Right lobe of liver (tissue), 4 donors: Measurements from ENCODE around the gene TGFB1I1.

Source experiments
- POLR2A ChIP-seq: fragments of 450-650 bp; IDR thresholded peaks from one replicate; pipeline ENCODE4 v1.6.1; 2017; ENCODE audit warnings: antibody characterized with exemption, mild to moderate bottlenecking
- TF ChIP-seq, protein P1 (sequence below), 4 donors: fragments of 200-600 bp in 3 of 4; fragments of 450-650 bp in 1 of 4; IDR thresholded peaks; one replicate each; pipeline versions ENCODE4 v1.5.1 to v1.8.0; 2016 to 2022; ENCODE audit warnings: antibody characterized with exemption in 4 of 4, mild to moderate bottlenecking in 2 of 4
- donor health status: DM: no; HTN: no; CAD: no.
- donor health status: DM: no; HTN: no; CAD: no.
- donor health status: DM: no; HTN: yes; CAD: no.

GRCh38 chr16:31464348-31464769, 7.6 kb upstream of the TGFB1I1 start:
- TF ChIP-seq, protein P1, sequence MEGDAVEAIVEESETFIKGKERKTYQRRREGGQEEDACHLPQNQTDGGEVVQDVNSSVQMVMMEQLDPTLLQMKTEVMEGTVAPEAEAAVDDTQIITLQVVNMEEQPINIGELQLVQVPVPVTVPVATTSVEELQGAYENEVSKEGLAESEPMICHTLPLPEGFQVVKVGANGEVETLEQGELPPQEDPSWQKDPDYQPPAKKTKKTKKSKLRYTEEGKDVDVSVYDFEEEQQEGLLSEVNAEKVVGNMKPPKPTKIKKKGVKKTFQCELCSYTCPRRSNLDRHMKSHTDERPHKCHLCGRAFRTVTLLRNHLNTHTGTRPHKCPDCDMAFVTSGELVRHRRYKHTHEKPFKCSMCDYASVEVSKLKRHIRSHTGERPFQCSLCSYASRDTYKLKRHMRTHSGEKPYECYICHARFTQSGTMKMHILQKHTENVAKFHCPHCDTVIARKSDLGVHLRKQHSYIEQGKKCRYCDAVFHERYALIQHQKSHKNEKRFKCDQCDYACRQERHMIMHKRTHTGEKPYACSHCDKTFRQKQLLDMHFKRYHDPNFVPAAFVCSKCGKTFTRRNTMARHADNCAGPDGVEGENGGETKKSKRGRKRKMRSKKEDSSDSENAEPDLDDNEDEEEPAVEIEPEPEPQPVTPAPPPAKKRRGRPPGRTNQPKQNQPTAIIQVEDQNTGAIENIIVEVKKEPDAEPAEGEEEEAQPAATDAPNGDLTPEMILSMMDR (IDR thresholded peaks at IDR 0.05): no peak
- TF ChIP-seq POLR2A: no peak
